Lower leg skin (tissue), 3 donors: ENCODE results near the gene CCDC70.
"Not testable (repeated sequence)": the region's sequence is repeated elsewhere in the genome, so short reads cannot be mapped to it uniquely, and the experiment has no call there.

Source experiments
- CTCF ChIP-seq, 3 donors: fragments of 450-650 bp; IDR thresholded peaks; one replicate each; pipeline ENCODE4 v1.5.1; 2016; ENCODE audit warnings: antibody characterized with exemption in 3 of 3, mild to moderate bottlenecking in 3 of 3, moderate library complexity in 2 of 3
- POLR2A ChIP-seq, 2 donors: fragments of 450-650 bp; IDR thresholded peaks; one replicate each; pipeline ENCODE4 v1.6.1; 2016 to 2017; ENCODE audit warnings: antibody characterized with exemption in 2 of 2, mild to moderate bottlenecking in 1 of 2, moderate library complexity in 1 of 2

- TF ChIP-seq CTCF, POLR2A (IDR thresholded peaks at IDR 0.05): not testable (repeated sequence)
Observed at GRCh38 chr13:51824712-51825111, 37.1 kb upstream of the CCDC70 start.
